HG02759 (cell line): ENCODE results near the gene OCSTAMP.

Source experiments
- ATAC-seq: cut with Tn5 transposase; IDR thresholded peaks from one replicate; pipeline ENCODE4 v1.9.1; 2021; ENCODE audit warnings: mild to moderate bottlenecking, moderate library complexity; ENCODE audit not compliant: unreplicated experiment

The OCSTAMP gene

DNA sequence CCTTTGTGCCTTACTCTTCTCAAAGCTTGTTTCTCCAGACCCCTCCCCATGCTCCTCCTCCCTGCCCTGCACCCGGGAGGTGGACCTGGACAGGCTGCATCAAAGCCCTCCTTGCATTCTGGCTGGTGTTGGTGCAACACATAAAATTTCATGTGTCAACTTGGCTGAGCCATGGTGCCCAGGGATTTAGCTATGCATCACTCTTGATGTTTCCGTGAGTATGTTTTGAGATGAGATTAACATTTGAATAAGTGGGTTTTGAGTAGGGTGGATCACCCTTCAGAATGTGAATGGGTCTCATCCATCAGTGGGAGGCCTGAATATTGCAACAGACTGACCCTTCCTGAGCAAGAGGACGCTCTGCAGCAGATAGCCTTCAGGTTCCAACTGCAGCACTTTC lies 4.4 kb upstream of the OCSTAMP start:
- ATAC-seq: no peak

- no peak for ATAC-seq
Observed at GRCh38 chr20:46553926-46554325, 3.5 kb upstream of the OCSTAMP start.

DNA sequence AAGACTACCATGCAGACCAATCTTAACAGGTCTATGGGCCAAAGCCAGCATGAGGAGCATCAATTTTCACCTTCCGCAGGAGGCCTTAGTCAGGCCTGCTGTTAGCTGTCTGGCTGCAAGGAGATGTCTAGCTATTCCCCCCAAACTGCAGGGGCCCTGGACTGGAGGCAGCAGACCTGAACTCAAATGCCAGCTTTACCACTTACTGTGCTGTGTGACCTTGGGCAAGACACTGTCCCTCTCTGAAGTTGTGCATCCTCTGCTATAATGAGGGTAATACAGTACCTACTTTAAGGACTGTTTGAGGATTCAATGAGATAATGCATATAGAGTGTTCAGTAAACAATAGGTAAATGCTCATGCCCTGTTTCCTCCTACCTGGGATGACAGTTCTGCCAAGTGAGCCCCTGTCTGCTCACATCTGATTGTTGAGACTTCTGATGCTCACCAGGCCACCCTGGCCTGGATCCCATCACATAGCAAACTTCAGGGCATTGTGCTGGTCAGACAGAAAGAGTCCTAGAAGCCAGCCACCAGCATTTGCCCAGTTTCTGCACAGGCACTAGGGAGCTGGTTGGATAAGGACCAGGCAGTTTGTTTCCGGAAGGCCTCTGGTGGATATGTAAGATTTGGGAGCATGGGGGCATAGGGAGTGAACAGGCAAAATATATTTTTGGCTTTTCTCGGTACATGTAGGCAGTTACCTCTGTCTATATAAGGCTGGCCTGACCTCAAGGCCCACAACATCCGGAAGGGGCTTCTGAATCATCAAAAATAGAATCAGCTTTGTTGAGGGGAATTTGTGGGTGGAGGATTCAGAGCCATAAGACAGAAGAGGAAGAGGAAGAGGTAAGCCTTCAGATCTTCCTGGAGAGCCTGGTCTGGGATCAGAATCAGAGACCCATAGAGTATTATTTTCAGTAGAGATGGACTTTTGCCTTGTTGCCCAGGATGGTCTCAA lies 2.3 kb upstream of the OCSTAMP start:
- peak; percentile 80 for ATAC-seq

DNA sequence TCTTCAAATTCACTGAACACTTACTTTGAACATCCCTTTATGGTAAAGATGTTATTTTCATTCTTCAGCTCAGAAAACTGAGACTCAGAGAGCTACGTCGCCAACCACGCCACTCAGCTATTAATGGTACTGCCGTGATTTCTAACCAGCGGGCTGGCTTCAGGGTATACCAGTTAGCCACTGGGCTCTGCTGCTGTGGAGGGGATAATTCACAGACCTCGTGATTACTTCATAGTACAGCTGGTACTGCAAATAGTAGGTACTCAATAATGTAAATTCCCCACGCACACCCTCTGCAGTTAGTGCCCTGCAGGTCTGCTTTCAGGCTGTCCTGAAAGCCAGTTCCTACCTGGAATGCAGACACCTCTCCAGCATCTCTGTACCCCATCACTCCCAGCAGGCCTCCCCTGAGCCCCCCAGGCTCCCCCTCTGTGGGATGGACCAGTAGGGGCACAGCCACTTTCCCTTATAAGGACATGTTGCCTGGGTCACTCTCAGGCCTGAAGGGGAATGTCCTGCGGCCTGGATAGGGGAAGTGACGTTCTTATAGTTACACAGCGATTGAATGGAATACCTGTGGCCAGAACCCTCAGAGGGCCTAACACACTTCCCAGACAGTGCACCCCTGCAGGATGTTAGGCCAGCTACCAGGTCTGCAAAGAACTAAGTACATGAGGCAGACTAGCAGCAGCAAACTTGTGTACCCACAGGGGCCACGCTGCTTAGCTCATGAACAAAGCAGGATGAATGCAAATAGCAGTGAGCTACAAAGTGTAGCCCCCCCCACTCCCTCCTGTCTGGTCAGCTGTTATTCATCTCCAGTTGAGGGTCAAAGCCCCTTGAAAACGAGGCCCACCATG lies 1.3 kb upstream of the OCSTAMP start:
- ATAC-seq: peak; percentile 34

DNA sequence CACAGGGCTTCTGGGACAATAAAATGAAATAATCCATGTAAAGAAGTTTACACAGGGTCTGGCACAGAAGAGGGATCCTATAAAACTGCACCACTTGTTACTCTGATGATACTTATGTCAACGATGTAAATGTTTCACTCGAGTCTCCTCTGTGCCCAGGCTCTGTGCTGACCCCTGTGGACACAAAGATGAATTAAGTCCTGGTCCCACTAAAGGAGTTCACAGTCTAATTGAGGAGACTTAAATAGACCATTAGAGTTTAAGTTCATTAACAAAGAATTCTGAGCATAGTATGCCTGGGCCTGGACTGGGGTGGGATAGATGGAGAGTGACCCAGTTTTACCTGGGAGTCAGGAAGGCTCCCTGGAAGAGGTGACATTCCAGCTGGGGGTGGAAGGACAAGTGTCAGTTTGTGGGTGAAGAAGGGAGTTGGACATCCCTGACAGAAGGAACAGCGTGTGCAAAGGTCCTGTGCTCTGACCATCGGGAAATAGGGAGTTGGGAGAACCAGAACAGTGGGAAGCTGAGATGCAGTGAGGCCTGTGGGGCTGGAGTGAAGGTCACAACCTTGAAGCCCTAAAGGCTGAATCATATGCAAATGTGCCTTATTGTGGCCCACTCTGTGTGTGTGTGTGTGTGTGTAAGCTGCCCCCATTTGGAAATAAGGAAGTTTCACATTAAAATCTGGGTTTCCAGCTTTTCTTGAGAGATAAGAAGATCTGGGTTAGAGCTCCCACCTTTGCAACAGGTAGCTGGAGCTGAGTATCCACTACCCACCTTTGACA lies 1.1 kb downstream of the OCSTAMP start:
- no peak for ATAC-seq

- no peak for ATAC-seq
Observed at GRCh38 chr20:46548688-46549087, 1.8 kb downstream of the OCSTAMP start.

GRCh38 chr20:46547995-46548394 lies 2.5 kb downstream of the OCSTAMP start:
- no peak for ATAC-seq

- no peak for ATAC-seq
Observed at GRCh38 chr20:46546936-46547335, 3.5 kb downstream of the OCSTAMP start.

GRCh38 chr20:46546298-46546697 lies 4.2 kb downstream of the OCSTAMP start:
- no peak for ATAC-seq

GRCh38 chr20:46545827-46546138 lies 4.7 kb downstream of the OCSTAMP start:
- no peak for ATAC-seq

DNA sequence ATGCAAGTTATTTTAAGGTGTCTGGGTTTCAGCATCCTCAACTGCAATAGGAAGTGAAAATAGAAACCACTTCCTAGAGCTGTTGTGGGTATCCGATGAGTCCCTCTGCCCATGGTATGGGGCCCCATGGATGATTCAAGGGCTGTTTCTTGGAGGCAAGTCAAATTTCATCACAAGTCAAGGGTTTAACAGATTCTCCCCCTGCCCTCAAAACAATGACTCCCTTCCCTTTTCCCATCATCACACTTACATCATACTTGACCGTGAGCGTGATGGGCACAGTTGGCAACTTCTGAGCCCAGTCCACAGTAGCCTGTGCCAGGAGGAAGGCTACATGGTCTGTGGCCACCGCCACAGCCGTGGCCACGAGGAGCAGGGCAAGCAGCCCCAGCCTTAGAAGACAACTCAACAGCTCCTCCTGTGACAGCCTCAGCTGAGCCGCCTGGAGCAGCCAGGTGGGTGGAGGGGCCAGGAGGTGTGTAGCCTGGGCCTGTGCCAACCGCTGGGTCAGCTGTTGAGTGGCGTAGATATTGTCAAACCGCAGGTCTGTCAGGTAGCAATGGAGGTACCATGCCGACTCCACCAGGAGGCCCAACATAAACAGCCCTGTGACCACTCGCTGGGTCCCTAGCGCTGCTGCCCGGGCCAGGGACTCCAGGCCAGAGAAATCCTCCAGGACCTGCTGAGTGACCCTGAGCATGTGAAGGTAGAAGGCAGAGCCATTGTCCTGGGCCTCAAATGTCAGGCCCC lies 5.2 kb downstream of the OCSTAMP start:
- no peak for ATAC-seq

DNA sequence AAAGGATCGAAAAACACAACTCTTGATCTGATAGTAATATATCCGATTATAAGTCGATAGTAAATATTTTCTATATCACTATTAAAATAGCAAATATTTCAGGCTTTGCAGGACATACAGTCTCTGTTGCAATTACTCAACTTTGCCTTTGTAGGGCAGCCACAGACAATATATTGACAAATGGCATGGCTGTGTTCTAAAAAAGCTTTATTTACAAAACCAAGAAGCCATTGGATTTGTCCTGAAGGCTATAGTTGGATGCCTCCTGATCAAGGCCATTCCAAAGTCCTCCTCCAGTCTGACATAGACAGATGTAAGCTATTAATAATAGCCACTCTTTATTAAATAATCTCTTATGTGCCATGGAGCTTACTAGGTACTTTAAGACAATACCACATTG lies 5.9 kb downstream of the OCSTAMP start:
- no peak for ATAC-seq

DNA sequence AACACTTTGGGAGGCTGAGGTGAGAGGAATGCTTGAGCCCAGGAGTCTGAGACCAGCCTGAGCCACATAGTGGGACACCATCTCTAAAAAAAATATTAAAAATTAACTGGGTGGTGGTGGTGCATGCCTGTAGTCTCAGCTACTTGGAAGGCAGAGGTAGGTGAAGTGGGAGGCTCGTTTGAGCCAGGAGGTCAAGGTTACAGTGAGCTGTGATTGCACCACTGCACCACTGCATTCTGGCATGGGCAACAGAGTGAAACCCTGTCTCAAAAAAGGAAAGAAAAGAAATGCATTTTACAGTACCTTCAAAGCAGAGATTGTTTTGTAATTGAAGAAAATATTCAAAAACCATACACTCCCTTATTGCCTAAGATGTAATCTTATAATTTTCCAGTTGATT lies 6.5 kb downstream of the OCSTAMP start:
- no peak for ATAC-seq

GRCh38 chr20:46543033-46543432 lies 7.4 kb downstream of the OCSTAMP start:
- ATAC-seq: no peak

GRCh38 chr20:46541229-46541935 lies 9.1 kb downstream of the OCSTAMP start:
- no peak for ATAC-seq

- no peak for ATAC-seq
Observed at GRCh38 chr20:46539113-46539512, 11.3 kb downstream of the OCSTAMP start.

GRCh38 chr20:46530640-46531039 lies 19.8 kb downstream of the OCSTAMP start:
- ATAC-seq: no peak

DNA sequence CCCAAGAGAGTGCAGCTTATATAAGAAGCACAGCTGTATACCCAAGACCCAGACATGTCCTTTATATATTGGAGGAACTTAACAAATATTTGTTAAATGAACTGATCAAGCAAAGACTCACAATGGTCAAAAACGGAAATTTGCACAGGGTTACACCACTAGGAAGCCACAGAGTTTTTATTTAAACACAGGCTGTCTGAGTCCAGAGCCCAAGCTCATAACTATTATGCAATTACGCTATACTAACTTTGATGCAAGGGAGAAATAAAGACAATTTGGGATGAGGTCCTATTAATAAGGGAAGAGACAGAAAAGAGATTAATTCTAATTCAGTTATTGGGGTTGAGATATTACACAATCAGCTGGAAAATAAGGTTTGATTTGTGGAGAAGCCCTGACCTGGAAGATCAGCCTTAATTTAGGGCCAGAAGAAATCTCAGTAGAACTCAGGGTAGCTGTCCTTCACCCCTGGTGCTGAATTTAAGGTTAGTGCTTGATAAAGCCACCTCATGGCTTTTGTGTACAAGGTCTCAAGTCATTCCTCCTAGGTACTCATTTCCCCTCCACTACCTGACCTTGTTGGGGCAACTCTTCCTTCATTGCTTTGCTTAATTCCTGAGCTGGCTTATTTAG lies 26.6 kb downstream of the OCSTAMP start:
- no peak for ATAC-seq

- no peak for ATAC-seq
Observed at GRCh38 chr20:46523108-46523507, 27.3 kb downstream of the OCSTAMP start.
